ENCODE data around the gene OR8K3.

OR8K3 gene

GRCh38 chr11:56314844-56315243 is at the start of gene OR8K3:
TSS of gene OR8K3 (plus strand) at chr11:56315144. CDS start at chr11:56318307, 3,163 bp downstream.
- TF ChIP-seq CTCF (conservative IDR thresholded peaks at IDR 0.05; ENCODE audit: low read length) = no peak
- no peak within 1 kb of the TSS for H3K4me3 ChIP-seq (ENCODE audit: low read length)
- DNase-seq (ENCODE audit: low read depth) = no peak

GRCh38 chr11:56271092-56271491 is 43.9 kb upstream of the OR8K3 start:
- TF ChIP-seq CTCF (conservative IDR thresholded peaks at IDR 0.05; ENCODE audit: low read length) = no peak
- H3K4me3 ChIP-seq (ENCODE audit: low read length) = no peak overlapping the region
- no peak for DNase-seq (ENCODE audit: low read depth)

GRCh38 chr11:56273854-56274253 is 41.1 kb upstream of the OR8K3 start, which contains the start of gene OR5T1:
TSS of gene OR5T1 (plus strand) at chr11:56274154. CDS start at chr11:56275639, 1,485 bp downstream.
- DNase-seq (ENCODE audit: low read depth) = no peak
- no peak within 1 kb of the TSS for H3K4me3 ChIP-seq (ENCODE audit: low read length)
- TF ChIP-seq CTCF (conservative IDR thresholded peaks at IDR 0.05; ENCODE audit: low read length) = no peak

- H3K4me3 ChIP-seq (ENCODE audit: low read length) = no peak within 1 kb of the TSS
- DNase-seq (ENCODE audit: low read depth) = no peak
- no peak for TF ChIP-seq CTCF (conservative IDR thresholded peaks at IDR 0.05; ENCODE audit: low read length)
Measured at GRCh38 chr11:56292154-56292553, 22.8 kb upstream of the OR8K3 start, which contains the start of gene OR8H1. TSS of gene OR8H1 (minus strand) at chr11:56292254. CDS start at chr11:56291062, 1,192 bp downstream.

GRCh38 chr11:56296898-56297297 is 18.0 kb upstream of the OR8K3 start:
- DNase-seq (ENCODE audit: low read depth) = no peak
- TF ChIP-seq CTCF (conservative IDR thresholded peaks at IDR 0.05; ENCODE audit: low read length) = no peak
- H3K4me3 ChIP-seq (ENCODE audit: low read length) = no peak overlapping the region

GRCh38 chr11:56307836-56308235 is 7.1 kb upstream of the OR8K3 start:
- TF ChIP-seq CTCF (conservative IDR thresholded peaks at IDR 0.05; ENCODE audit: low read length) = no peak
- no peak overlapping the region for H3K4me3 ChIP-seq (ENCODE audit: low read length)
- no peak for DNase-seq (ENCODE audit: low read depth)

- H3K4me3 ChIP-seq (ENCODE audit: low read length) = no peak overlapping the region
- DNase-seq (ENCODE audit: low read depth) = no peak
- no peak for TF ChIP-seq CTCF (conservative IDR thresholded peaks at IDR 0.05; ENCODE audit: low read length)
Measured at GRCh38 chr11:56331861-56332491, 17.0 kb downstream of the OR8K3 start.
